ENCODE measurements around the gene GPRIN1.

The GPRIN1 gene

GRCh38 chr5:176620333-176620981 is 10.5 kb upstream of the GPRIN1 start:
- peak; percentile 13; the same call in 2 of the 3 replicates for ATAC-seq (ENCODE audit: low read depth)
- Histone ChIP-seq H3K9me3 (ENCODE audit: severe bottlenecking) (no peaks in the 10 kb centered on the region), H3K36me3 (ENCODE audit: low read depth) (no peaks in the 10 kb centered on the region), H3K4me3 (ENCODE audit: severe bottlenecking) (no peak overlapping the region), H3K4me1 (ENCODE audit: insufficient read depth, poor library complexity, severe bottlenecking) (no peaks in the 10 kb centered on the region), H3K27ac (ENCODE audit: poor library complexity, severe bottlenecking) (no peak overlapping the region), H3K27me3 (ENCODE audit: insufficient read depth, poor library complexity, severe bottlenecking) (peaks cover 20% of the 10 kb centered on the region)
- peak; percentile 71 for DNase-seq (ENCODE audit: low spot score)
- TF ChIP-seq, protein P1, sequence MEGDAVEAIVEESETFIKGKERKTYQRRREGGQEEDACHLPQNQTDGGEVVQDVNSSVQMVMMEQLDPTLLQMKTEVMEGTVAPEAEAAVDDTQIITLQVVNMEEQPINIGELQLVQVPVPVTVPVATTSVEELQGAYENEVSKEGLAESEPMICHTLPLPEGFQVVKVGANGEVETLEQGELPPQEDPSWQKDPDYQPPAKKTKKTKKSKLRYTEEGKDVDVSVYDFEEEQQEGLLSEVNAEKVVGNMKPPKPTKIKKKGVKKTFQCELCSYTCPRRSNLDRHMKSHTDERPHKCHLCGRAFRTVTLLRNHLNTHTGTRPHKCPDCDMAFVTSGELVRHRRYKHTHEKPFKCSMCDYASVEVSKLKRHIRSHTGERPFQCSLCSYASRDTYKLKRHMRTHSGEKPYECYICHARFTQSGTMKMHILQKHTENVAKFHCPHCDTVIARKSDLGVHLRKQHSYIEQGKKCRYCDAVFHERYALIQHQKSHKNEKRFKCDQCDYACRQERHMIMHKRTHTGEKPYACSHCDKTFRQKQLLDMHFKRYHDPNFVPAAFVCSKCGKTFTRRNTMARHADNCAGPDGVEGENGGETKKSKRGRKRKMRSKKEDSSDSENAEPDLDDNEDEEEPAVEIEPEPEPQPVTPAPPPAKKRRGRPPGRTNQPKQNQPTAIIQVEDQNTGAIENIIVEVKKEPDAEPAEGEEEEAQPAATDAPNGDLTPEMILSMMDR (IDR thresholded peaks at IDR 0.05; ENCODE audit: poor library complexity, severe bottlenecking) = no peak

GRCh38 chr5:176619569-176620332 is 9.8 kb upstream of the GPRIN1 start:
- Histone ChIP-seq H3K27ac (ENCODE audit: poor library complexity, severe bottlenecking) (no peak overlapping the region), H3K4me3 (ENCODE audit: severe bottlenecking) (no peak overlapping the region), H3K4me1 (ENCODE audit: insufficient read depth, poor library complexity, severe bottlenecking) (peaks cover 5% of the 10 kb centered on the region), H3K9me3 (ENCODE audit: severe bottlenecking) (no peaks in the 10 kb centered on the region), H3K36me3 (ENCODE audit: low read depth) (no peaks in the 10 kb centered on the region), H3K27me3 (ENCODE audit: insufficient read depth, poor library complexity, severe bottlenecking) (peaks cover 20% of the 10 kb centered on the region)
- peak; percentile 65 for DNase-seq (ENCODE audit: low spot score)
- TF ChIP-seq, protein P1 (IDR thresholded peaks at IDR 0.05; ENCODE audit: poor library complexity, severe bottlenecking) = peak; percentile 75
- ATAC-seq (ENCODE audit: low read depth) = no peak

- H3K9me3 ChIP-seq (ENCODE audit: severe bottlenecking) = no peaks in the 10 kb centered on the region
- DNase-seq (ENCODE audit: low spot score) = peak; percentile 98
- TF ChIP-seq, protein P1 (IDR thresholded peaks at IDR 0.05; ENCODE audit: poor library complexity, severe bottlenecking) = peak; percentile 90
Measured at GRCh38 chr5:176619203-176619568, 9.2 kb upstream of the GPRIN1 start.

GRCh38 chr5:176618783-176619182 is 8.8 kb upstream of the GPRIN1 start:
- Histone ChIP-seq H3K4me3 (ENCODE audit: severe bottlenecking) (no peak overlapping the region), H3K36me3 (ENCODE audit: low read depth) (no peaks in the 10 kb centered on the region), H3K27me3 (ENCODE audit: insufficient read depth, poor library complexity, severe bottlenecking) (peaks cover 20% of the 10 kb centered on the region), H3K27ac (ENCODE audit: poor library complexity, severe bottlenecking) (no peak overlapping the region), H3K9me3 (ENCODE audit: severe bottlenecking) (no peaks in the 10 kb centered on the region), H3K4me1 (ENCODE audit: insufficient read depth, poor library complexity, severe bottlenecking) (peaks cover 8% of the 10 kb centered on the region)
- TF ChIP-seq, protein P1 (IDR thresholded peaks at IDR 0.05; ENCODE audit: poor library complexity, severe bottlenecking) = no peak
- DNase-seq (ENCODE audit: low spot score) (no peak), ATAC-seq (ENCODE audit: low read depth) (no peak)

More at GRCh38 chr5:176619203-176619568, 9.2 kb upstream of the GPRIN1 start:
- Histone ChIP-seq H3K27me3 (ENCODE audit: insufficient read depth, poor library complexity, severe bottlenecking) (peaks cover 20% of the 10 kb centered on the region), H3K36me3 (ENCODE audit: low read depth) (no peaks in the 10 kb centered on the region), H3K4me1 (ENCODE audit: insufficient read depth, poor library complexity, severe bottlenecking) (peaks cover 8% of the 10 kb centered on the region), H3K4me3 (ENCODE audit: severe bottlenecking) (no peak overlapping the region), H3K27ac (ENCODE audit: poor library complexity, severe bottlenecking) (no peak overlapping the region)
- ATAC-seq (ENCODE audit: low read depth) = peak; percentile 91

- Histone ChIP-seq H3K27me3 (ENCODE audit: insufficient read depth, poor library complexity, severe bottlenecking) (peaks cover 20% of the 10 kb centered on the region), H3K27ac (ENCODE audit: poor library complexity, severe bottlenecking) (no peak overlapping the region), H3K4me1 (ENCODE audit: insufficient read depth, poor library complexity, severe bottlenecking) (peaks cover 8% of the 10 kb centered on the region), H3K9me3 (ENCODE audit: severe bottlenecking) (no peaks in the 10 kb centered on the region), H3K4me3 (ENCODE audit: severe bottlenecking) (no peak overlapping the region), H3K36me3 (ENCODE audit: low read depth) (no peaks in the 10 kb centered on the region)
- ATAC-seq (ENCODE audit: low read depth) = no peak
- DNase-seq (ENCODE audit: low spot score) = no peak
- TF ChIP-seq, protein P1 (IDR thresholded peaks at IDR 0.05; ENCODE audit: poor library complexity, severe bottlenecking) = no peak
Measured at GRCh38 chr5:176616511-176616910, 6.6 kb upstream of the GPRIN1 start.

Data from RWPE2 (cell line).